ENCODE results near the gene INTS1.

The INTS1 gene

GRCh38 chr7:1503816-1504775, at the start of gene INTS1:
Gene INTS1 (minus strand): TSS chr7:1504389. CDS start chr7:1503960, 429 bp downstream.
- DNase-seq = peak; percentile 87

GRCh38 chr7:1553512-1554210, 49.5 kb upstream of the INTS1 start:
- DNase-seq = no peak

GRCh38 chr7:1552200-1552599, 48.0 kb upstream of the INTS1 start:
- DNase-seq = no peak

GRCh38 chr7:1550846-1551155, 46.6 kb upstream of the INTS1 start:
- DNase-seq = no peak

GRCh38 chr7:1550005-1550845, 46.0 kb upstream of the INTS1 start:
- no peak for DNase-seq

- no peak for DNase-seq
These were observed 45.3 kb upstream of the INTS1 start for GRCh38 chr7:1549357-1550004.

- DNase-seq = no peak
These were observed 44.8 kb upstream of the INTS1 start for GRCh38 chr7:1548944-1549343.

GRCh38 chr7:1548438-1548831, 44.2 kb upstream of the INTS1 start:
- DNase-seq = no peak

GRCh38 chr7:1547777-1548437, 43.7 kb upstream of the INTS1 start:
- no peak for DNase-seq

GRCh38 chr7:1546909-1547776, 43.0 kb upstream of the INTS1 start:
- no peak for DNase-seq

GRCh38 chr7:1546274-1546908, 42.2 kb upstream of the INTS1 start:
- no peak for DNase-seq

- DNase-seq = no peak
These were observed 41.4 kb upstream of the INTS1 start for GRCh38 chr7:1545417-1546246.

- no peak for DNase-seq
These were observed 40.8 kb upstream of the INTS1 start for GRCh38 chr7:1544896-1545416.

GRCh38 chr7:1544178-1544895, 40.1 kb upstream of the INTS1 start:
- DNase-seq = no peak

- DNase-seq = no peak
These were observed 39.6 kb upstream of the INTS1 start for GRCh38 chr7:1543826-1544177.

- DNase-seq = no peak
These were observed 38.9 kb upstream of the INTS1 start for GRCh38 chr7:1542841-1543747.

- DNase-seq = no peak
These were observed 38.1 kb upstream of the INTS1 start for GRCh38 chr7:1542329-1542728.
